HG03280 (cell line): ENCODE results near the gene KRT38.
"Not testable (repeated sequence)": the region's sequence is repeated elsewhere in the genome, so short reads cannot be mapped to it uniquely, and the experiment has no call there.

ENCODE experiments used
- ATAC-seq: cut with Tn5 transposase; IDR thresholded peaks from one replicate; pipeline ENCODE4 v1.9.1; 2021; ENCODE audit warnings: mild to moderate bottlenecking, moderate library complexity; ENCODE audit not compliant: unreplicated experiment

The KRT38 gene

GRCh38 chr17:41424111-41424635, 16.6 kb downstream of the KRT38 start, which contains the start of gene KRT37:
KRT37 (minus strand) TSS chr17:41424585; CDS start chr17:41424523, 62 bp downstream.
- no peak for ATAC-seq

GRCh38 chr17:41422586-41422985, 18.2 kb downstream of the KRT38 start:
- not testable (repeated sequence) for ATAC-seq

DNA sequence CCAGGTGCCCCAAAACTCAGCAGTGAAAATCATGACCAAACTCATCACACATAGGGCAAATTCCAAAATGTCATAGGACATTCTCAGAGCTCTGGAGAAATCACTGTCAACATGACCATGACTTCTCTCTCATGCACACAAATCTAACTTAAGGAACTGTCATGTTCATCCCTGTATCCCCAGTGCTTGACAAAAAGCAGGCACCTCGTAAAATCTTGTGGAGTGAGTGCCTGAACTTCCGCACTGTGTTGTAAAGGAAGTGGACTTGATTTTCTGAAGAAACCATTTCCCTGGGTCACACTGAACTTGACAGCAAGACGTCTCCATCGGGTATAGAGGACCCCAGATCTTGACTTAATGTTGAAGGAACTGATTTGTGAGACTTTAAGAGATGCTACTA, 19.2 kb downstream of the KRT38 start:
- ATAC-seq = no peak

- no peak for ATAC-seq
Observed at GRCh38 chr17:41421116-41421515, 19.7 kb downstream of the KRT38 start.

- no peak for ATAC-seq
Observed at GRCh38 chr17:41420134-41420533, 20.6 kb downstream of the KRT38 start.

- ATAC-seq = no peak
Observed at GRCh38 chr17:41419716-41420115, 21.1 kb downstream of the KRT38 start.

DNA sequence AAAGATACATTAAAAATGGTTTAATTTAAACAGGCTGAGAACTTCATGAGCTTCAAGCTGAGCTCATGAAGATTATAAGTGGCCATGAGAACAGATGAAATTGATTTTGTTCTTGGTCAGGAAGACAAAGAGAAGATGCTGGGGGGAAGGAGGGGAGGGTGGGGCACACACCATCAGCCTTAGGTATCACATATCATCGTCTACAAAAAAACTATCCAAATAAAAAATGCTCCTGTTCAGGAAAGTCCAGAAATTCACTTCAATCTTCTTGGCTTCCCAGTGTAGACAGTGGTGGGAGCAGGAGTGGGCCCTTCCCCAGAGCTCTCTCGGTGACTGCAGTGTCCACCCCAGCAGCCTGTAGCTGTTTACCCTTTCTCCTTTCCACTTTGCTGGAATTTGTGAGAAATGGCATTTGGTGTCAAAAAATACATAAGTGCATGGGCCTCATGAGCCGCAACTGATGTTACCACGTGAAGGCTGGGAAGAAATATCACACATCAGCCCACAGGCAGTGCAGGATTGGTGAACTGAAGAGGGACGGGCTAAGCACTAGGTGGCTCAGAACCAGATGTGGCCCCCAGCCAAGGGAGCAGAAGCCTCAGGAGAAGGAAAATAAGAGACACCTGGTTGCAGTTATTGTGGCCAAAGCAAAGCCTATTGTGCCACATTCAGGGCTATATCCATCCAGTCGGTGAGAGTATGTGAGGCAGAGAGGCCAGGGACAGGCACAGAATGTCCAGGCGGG, 22.5 kb downstream of the KRT38 start:
- no peak for ATAC-seq

GRCh38 chr17:41417576-41418015, 23.2 kb downstream of the KRT38 start:
- ATAC-seq = no peak

- ATAC-seq = no peak
Observed at GRCh38 chr17:41417127-41417526, 23.7 kb downstream of the KRT38 start.

DNA sequence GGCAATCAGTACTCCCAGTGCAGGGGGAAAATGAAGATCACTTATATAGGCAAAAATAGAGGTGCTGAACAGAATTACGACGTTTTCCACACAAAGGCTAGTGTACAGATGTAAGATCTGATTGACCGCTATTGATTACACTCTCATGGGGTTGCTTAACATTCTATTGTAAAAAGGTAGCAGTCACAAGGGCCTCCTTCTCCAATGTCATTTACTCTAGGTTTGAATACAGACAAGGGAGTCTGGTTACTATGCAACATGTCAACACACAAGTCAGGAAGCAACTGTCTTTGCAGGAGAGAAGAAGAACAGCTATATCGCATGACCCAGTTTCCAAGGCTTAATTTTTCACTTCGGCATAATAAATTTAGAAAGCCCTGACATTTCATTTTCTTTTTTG, 24.3 kb downstream of the KRT38 start:
- no peak for ATAC-seq

DNA sequence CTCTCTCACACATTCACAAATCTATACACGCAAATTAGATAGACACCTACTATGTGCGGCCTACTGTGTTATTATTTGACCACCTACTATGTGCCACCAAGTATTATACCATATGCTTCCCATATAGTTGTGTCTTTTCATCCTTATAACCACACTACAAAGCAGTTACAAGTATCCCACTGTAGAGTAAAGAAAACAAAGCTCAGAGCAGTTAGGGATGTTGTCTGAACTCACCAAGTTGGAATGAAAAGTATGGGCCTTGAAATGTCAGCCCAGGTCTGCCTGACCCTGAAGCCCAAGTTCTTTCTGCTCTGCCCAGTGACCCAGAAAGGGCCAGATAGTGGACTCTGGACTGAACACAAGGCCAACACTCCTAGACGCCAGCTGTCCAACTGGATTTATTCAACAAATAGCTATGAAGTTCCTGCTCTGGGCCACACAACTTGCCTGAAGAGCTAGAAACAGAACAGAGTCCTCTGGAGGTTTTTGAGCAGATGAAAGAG, 24.9 kb downstream of the KRT38 start:
- ATAC-seq = no peak

- no peak for ATAC-seq
Observed at GRCh38 chr17:41415411-41415810, 25.4 kb downstream of the KRT38 start.

GRCh38 chr17:41413982-41414381, 26.8 kb downstream of the KRT38 start:
- ATAC-seq = no peak

DNA sequence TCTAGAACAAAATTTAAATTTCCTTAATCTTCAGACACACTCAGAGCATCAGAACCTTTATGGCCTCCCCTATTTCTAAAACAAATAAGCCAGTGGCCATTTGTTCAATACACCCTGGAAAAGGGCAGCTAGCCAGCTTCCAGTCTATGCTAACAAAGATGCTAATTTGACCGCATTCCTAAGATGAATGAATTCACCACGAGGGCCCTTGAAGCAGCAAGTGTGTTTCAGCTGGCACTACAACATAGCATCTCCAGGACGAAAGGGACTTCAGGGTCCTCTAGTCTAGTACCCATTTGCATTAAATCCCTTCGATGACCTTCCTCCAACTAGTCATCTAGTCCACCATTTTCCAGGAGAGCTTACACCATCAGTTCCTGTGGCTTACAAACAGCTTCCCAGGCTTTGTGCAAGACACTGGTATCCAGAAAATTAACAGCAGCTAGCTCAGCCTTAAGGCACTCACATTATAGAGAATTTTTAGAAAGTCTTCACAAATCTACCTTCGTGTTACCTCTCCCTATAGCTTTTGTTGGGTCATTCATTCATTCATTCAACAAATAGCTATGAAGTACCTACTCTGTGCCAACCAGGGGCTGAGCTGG, 27.3 kb downstream of the KRT38 start:
- ATAC-seq = no peak

- ATAC-seq = no peak
Observed at GRCh38 chr17:41411072-41411840, 29.5 kb downstream of the KRT38 start.

DNA sequence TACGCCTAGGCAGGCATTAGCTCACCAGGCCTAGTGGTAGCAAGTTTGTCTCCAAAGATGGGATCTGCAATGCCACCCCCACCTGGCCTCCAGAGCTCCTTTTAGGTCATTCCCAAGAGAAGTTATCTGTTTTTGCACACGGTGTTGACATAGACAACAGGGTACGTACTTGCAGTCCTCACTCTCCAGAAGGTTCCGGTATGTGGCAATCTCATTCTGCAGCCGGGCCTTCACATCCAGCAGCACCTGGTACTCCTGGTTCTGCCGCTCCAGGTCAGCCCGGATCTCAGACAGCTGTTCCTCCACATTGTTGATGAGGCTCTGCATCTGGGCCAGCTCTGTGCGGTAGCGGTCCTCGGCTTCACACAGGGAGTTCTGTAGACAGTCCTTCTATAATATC, 33.6 kb downstream of the KRT38 start:
- no peak for ATAC-seq

- ATAC-seq = no peak
Observed at GRCh38 chr17:41406205-41406604, 34.6 kb downstream of the KRT38 start.

DNA sequence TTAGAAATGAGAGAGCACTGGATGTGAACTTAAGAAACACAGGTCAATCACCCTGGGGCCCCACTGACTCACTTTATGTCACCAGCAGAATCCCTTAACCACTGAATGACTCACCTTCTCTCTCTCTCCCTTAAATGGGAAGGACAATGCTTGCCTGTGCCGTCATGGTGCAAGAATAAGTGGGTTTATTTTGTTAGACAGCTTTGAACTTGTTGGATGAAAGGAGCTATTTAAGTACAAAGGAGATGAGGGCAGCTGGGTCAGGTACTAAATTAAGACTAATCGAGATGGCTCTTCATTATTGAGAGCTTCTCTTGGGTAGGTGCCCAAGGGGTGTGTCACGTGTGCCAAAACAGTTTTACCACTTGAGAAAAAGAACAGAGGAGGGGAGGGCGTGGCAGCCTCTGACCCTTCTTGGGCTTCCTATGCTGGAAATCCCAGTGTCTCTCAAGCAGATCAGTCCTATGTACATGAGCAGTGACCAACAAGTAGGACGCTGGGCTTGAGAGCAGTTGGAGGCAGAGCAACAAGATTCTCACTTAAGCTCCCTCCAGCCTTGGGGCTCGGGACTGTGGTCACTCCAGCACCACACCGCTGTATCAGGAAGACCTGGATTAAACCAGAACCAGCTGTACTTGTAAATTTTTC, 36.6 kb downstream of the KRT38 start:
- ATAC-seq = no peak

- ATAC-seq = no peak
Observed at GRCh38 chr17:41403404-41404023, 37.3 kb downstream of the KRT38 start.

- no peak for ATAC-seq
Observed at GRCh38 chr17:41402161-41402560, 38.6 kb downstream of the KRT38 start.
